ENCODE results near the gene DIAPH3.

The DIAPH3 gene

DNA sequence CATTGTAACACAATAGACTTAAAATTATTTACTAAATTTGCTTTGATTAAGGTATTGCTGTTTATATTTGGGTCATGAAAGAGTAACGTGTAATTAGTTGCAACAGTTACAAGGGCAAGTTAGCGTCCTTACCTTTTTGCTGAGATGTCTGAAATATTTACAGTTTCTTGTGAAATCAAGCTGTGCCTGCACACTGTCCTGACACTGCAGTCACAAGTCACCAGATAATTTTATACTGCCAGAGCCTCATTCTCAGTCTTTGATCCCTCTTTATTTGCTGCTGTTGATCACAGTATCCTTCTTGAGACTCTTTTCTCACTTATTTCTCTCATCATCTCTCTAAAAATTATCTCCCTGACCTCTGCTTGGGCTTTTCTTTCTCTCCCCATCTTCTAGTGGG is 8.4 kb upstream of the DIAPH3 start:
- Histone ChIP-seq H3K4me3 (ENCODE audit: low read depth in 1 of 2, low read length in 2 of 2) (no peak overlapping the region), H3K27ac (ENCODE audit: low read length) (no peak overlapping the region), H3K4me1 (ENCODE audit: control insufficient read depth in 1 of 2, insufficient read depth in 2 of 2, low read length in 2 of 2) (no peaks in the 10 kb centered on the region), H3K27me3 (ENCODE audit: low read depth, low read length) (no peaks in the 10 kb centered on the region), H3K36me3 (ENCODE audit: control insufficient read depth in 1 of 2, insufficient read depth in 2 of 2, low read length in 2 of 2) (no peaks in the 10 kb centered on the region), H3K9me3 (ENCODE audit: control insufficient read depth in 1 of 2, low read length in 2 of 2) (no peaks in the 10 kb centered on the region)

- Histone ChIP-seq H3K4me3 (ENCODE audit: low read depth in 1 of 2, low read length in 2 of 2) (no peak overlapping the region), H3K4me1 (ENCODE audit: control insufficient read depth in 1 of 2, insufficient read depth in 2 of 2, low read length in 2 of 2) (no peaks in the 10 kb centered on the region), H3K27me3 (ENCODE audit: low read depth, low read length) (no peaks in the 10 kb centered on the region), H3K36me3 (ENCODE audit: control insufficient read depth in 1 of 2, insufficient read depth in 2 of 2, low read length in 2 of 2) (no peaks in the 10 kb centered on the region), H3K27ac (ENCODE audit: low read length) (no peak overlapping the region), H3K9me3 (ENCODE audit: control insufficient read depth in 1 of 2, low read length in 2 of 2) (no peaks in the 10 kb centered on the region)
Measured at GRCh38 chr13:60170414-60170813, 6.7 kb upstream of the DIAPH3 start.

GRCh38 chr13:60169239-60170031 is 5.7 kb upstream of the DIAPH3 start:
- H3K4me3 ChIP-seq (ENCODE audit: low read depth in 1 of 2, low read length in 2 of 2): no peak overlapping the region
- no peaks in the 10 kb centered on the region for H3K9me3 ChIP-seq (ENCODE audit: control insufficient read depth in 1 of 2, low read length in 2 of 2)
- no peak overlapping the region for H3K27ac ChIP-seq (ENCODE audit: low read length)
- no peaks in the 10 kb centered on the region for H3K4me1 ChIP-seq (ENCODE audit: control insufficient read depth in 1 of 2, insufficient read depth in 2 of 2, low read length in 2 of 2)
- H3K27me3 ChIP-seq (ENCODE audit: low read depth, low read length): no peaks in the 10 kb centered on the region
- no peaks in the 10 kb centered on the region for H3K36me3 ChIP-seq (ENCODE audit: control insufficient read depth in 1 of 2, insufficient read depth in 2 of 2, low read length in 2 of 2)

DNA sequence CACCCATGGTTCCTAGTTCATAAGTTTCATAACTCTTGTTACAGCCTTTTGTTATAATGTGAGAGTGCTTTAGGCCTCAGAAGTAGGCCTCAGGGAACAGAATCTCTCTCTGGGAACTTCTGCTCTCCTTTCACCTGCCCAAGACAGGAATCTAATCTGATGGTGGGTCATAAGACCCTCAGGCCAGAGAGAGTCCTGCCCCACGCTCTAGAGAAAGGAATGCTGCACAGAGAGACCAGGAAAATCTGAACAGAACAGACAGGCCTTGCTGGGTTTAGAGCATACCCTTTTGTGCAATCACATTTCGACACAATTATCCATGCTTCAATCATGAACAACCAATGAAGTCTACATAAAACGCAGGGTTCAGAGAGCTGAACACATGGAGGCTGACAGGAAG is 3.4 kb upstream of the DIAPH3 start:
- Histone ChIP-seq H3K36me3 (ENCODE audit: control insufficient read depth in 1 of 2, insufficient read depth in 2 of 2, low read length in 2 of 2) (no peaks in the 10 kb centered on the region), H3K4me1 (ENCODE audit: control insufficient read depth in 1 of 2, insufficient read depth in 2 of 2, low read length in 2 of 2) (peaks cover 0 to 3% of the 10 kb centered on the region in 2 donors), H3K9me3 (ENCODE audit: control insufficient read depth in 1 of 2, low read length in 2 of 2) (no peaks in the 10 kb centered on the region), H3K27me3 (ENCODE audit: low read depth, low read length) (no peaks in the 10 kb centered on the region), H3K27ac (ENCODE audit: low read length) (no peak overlapping the region), H3K4me3 (ENCODE audit: low read depth in 1 of 2, low read length in 2 of 2) (no peak overlapping the region)

- Histone ChIP-seq H3K27ac (ENCODE audit: low read length) (no peak overlapping the region), H3K27me3 (ENCODE audit: low read depth, low read length) (no peaks in the 10 kb centered on the region), H3K9me3 (ENCODE audit: control insufficient read depth in 1 of 2, low read length in 2 of 2) (no peaks in the 10 kb centered on the region), H3K4me1 (ENCODE audit: control insufficient read depth in 1 of 2, insufficient read depth in 2 of 2, low read length in 2 of 2) (peaks cover 0 to 3% of the 10 kb centered on the region in 2 donors), H3K36me3 (ENCODE audit: control insufficient read depth in 1 of 2, insufficient read depth in 2 of 2, low read length in 2 of 2) (no peaks in the 10 kb centered on the region), H3K4me3 (ENCODE audit: low read depth in 1 of 2, low read length in 2 of 2) (peak overlapping the region in 1 of 2 donors; percentile 95)
Measured at GRCh38 chr13:60165391-60166099, 1.8 kb upstream of the DIAPH3 start.

- no peaks in the 10 kb centered on the region for H3K9me3 ChIP-seq (ENCODE audit: control insufficient read depth in 1 of 2, low read length in 2 of 2)
- H3K27ac ChIP-seq (ENCODE audit: low read length): peak overlapping the region; percentile 96
- no peaks in the 10 kb centered on the region for H3K36me3 ChIP-seq (ENCODE audit: control insufficient read depth in 1 of 2, insufficient read depth in 2 of 2, low read length in 2 of 2)
- peaks cover 0 to 3% of the 10 kb centered on the region in 2 donors for H3K4me1 ChIP-seq (ENCODE audit: control insufficient read depth in 1 of 2, insufficient read depth in 2 of 2, low read length in 2 of 2)
- H3K27me3 ChIP-seq (ENCODE audit: low read depth, low read length): no peaks in the 10 kb centered on the region
- H3K4me3 ChIP-seq (ENCODE audit: low read depth in 1 of 2, low read length in 2 of 2): peak overlapping the region; percentile 81 to 95
Measured at GRCh38 chr13:60164234-60164889, 634 bp upstream of the DIAPH3 start.

DNA sequence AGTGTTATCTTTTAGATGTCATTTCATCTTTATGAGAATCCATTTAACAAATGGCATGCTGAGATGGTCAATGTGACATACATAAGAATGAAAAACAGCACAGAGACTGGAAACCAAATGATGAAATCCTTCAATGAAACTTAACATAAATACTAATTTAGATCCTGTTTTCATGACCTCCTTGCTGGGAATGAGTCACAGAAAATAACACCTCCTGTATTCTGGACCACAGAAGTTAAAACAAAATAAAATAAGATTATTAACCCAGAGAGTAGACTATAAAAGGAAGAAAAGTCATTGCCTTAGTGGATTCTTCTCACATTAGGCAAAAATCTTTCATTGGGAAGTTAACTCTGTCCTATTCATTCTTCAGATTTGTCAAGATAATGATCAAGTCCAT is 1.6 kb downstream of the DIAPH3 start:
- Histone ChIP-seq H3K4me1 (ENCODE audit: control insufficient read depth in 1 of 2, insufficient read depth in 2 of 2, low read length in 2 of 2) (peaks cover 0 to 3% of the 10 kb centered on the region in 2 donors), H3K9me3 (ENCODE audit: control insufficient read depth in 1 of 2, low read length in 2 of 2) (peaks cover 0 to 4% of the 10 kb centered on the region in 2 donors), H3K27me3 (ENCODE audit: low read depth, low read length) (no peaks in the 10 kb centered on the region), H3K27ac (ENCODE audit: low read length) (no peak overlapping the region), H3K36me3 (ENCODE audit: control insufficient read depth in 1 of 2, insufficient read depth in 2 of 2, low read length in 2 of 2) (no peaks in the 10 kb centered on the region), H3K4me3 (ENCODE audit: low read depth in 1 of 2, low read length in 2 of 2) (no peak overlapping the region)

GRCh38 chr13:60158321-60158801 is 5.4 kb downstream of the DIAPH3 start:
- H3K9me3 ChIP-seq (ENCODE audit: control insufficient read depth in 1 of 2, low read length in 2 of 2): peaks cover 0 to 5% of the 10 kb centered on the region in 2 donors
- H3K27ac ChIP-seq (ENCODE audit: low read length): no peak overlapping the region
- no peak overlapping the region for H3K4me3 ChIP-seq (ENCODE audit: low read depth in 1 of 2, low read length in 2 of 2)
- H3K36me3 ChIP-seq (ENCODE audit: control insufficient read depth in 1 of 2, insufficient read depth in 2 of 2, low read length in 2 of 2): no peaks in the 10 kb centered on the region
- peaks cover 0 to 3% of the 10 kb centered on the region in 2 donors for H3K4me1 ChIP-seq (ENCODE audit: control insufficient read depth in 1 of 2, insufficient read depth in 2 of 2, low read length in 2 of 2)
- H3K27me3 ChIP-seq (ENCODE audit: low read depth, low read length): no peaks in the 10 kb centered on the region

DNA sequence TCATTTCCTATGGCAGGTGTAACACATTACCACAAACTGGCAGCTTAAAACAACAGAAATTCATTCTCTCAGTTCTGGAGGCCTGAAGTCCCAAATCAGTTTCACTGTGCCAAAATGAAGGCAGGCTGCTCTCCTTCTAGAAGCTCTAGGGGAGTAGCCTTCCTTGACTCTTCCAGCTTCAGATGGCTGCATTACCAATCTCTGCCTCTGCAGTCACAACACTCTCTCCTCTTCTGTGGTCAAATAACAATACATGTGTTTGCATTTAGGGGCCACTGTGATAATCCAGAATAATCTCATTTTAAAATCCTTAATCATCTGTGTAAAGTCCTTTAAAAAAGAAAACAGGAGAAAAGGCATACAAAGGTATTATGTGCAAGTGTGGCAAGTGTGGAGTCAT is 7.8 kb downstream of the DIAPH3 start:
- Histone ChIP-seq H3K27me3 (ENCODE audit: low read depth, low read length) (no peaks in the 10 kb centered on the region), H3K27ac (ENCODE audit: low read length) (no peak overlapping the region), H3K4me3 (ENCODE audit: low read depth in 1 of 2, low read length in 2 of 2) (no peak overlapping the region), H3K4me1 (ENCODE audit: control insufficient read depth in 1 of 2, insufficient read depth in 2 of 2, low read length in 2 of 2) (no peaks in the 10 kb centered on the region), H3K9me3 (ENCODE audit: control insufficient read depth in 1 of 2, low read length in 2 of 2) (peaks cover 0 to 5% of the 10 kb centered on the region in 2 donors), H3K36me3 (ENCODE audit: control insufficient read depth in 1 of 2, insufficient read depth in 2 of 2, low read length in 2 of 2) (no peaks in the 10 kb centered on the region)

GRCh38 chr13:60152904-60153303 is 10.8 kb downstream of the DIAPH3 start:
- Histone ChIP-seq H3K36me3 (ENCODE audit: control insufficient read depth in 1 of 2, insufficient read depth in 2 of 2, low read length in 2 of 2) (no peaks in the 10 kb centered on the region), H3K27me3 (ENCODE audit: low read depth, low read length) (no peaks in the 10 kb centered on the region), H3K4me3 (ENCODE audit: low read depth in 1 of 2, low read length in 2 of 2) (no peak overlapping the region), H3K27ac (ENCODE audit: low read length) (no peak overlapping the region), H3K9me3 (ENCODE audit: control insufficient read depth in 1 of 2, low read length in 2 of 2) (peaks cover 0 to 5% of the 10 kb centered on the region in 2 donors), H3K4me1 (ENCODE audit: control insufficient read depth in 1 of 2, insufficient read depth in 2 of 2, low read length in 2 of 2) (no peaks in the 10 kb centered on the region)

DNA sequence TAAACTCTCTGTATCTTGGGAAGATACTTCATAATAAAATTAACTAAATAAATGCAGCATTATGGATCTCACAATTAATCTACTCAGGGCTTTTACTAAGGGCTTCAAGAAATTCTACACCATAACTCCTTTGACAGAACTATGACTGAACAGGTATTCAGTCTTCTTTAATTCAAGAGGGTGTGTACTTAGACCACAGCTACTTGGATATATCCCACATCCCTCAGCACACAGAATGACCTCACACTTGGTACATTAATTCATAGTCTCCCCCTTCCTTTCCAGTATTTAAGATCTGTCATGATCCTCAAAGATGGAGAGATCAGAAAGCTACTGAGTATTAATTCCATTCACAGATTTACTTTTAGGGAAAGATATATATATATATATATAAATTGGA is 11.6 kb downstream of the DIAPH3 start:
- H3K4me3 ChIP-seq (ENCODE audit: low read depth in 1 of 2, low read length in 2 of 2): no peak overlapping the region
- no peaks in the 10 kb centered on the region for H3K4me1 ChIP-seq (ENCODE audit: control insufficient read depth in 1 of 2, insufficient read depth in 2 of 2, low read length in 2 of 2)
- no peaks in the 10 kb centered on the region for H3K27me3 ChIP-seq (ENCODE audit: low read depth, low read length)
- H3K27ac ChIP-seq (ENCODE audit: low read length): no peak overlapping the region
- no peaks in the 10 kb centered on the region for H3K36me3 ChIP-seq (ENCODE audit: control insufficient read depth in 1 of 2, insufficient read depth in 2 of 2, low read length in 2 of 2)
- H3K9me3 ChIP-seq (ENCODE audit: control insufficient read depth in 1 of 2, low read length in 2 of 2): peaks cover 0 to 2% of the 10 kb centered on the region in 2 donors
